Gastroesophageal sphincter (tissue), 4 donors: Measurements from ENCODE around the gene SSC5D. TPM values are rescaled to one million over a fixed set of nuclear protein-coding genes. Genes with fewer than 3 reads are reported as not detected.

Source experiments
- ATAC-seq: fragments of 150-250 bp; one replicate; pipeline ENCODE4 v1.9.1; 2016; ENCODE audit warnings: mild to moderate bottlenecking, moderate library complexity
- H3K27ac ChIP-seq, 4 donors: fragments of 200-600 bp; sonication (generic) in 3 of 4; 1 replicate in 3 of 4; 2 replicates in 1 of 4; pipeline ENCODE4 v1.5.1; 2016 to 2019
- H3K27me3 ChIP-seq: fragments of 200-600 bp; sonication (generic); one replicate; pipeline ENCODE4 v1.5.1; 2019
- H3K36me3 ChIP-seq, 2 donors: fragments of 200-600 bp; sonication (generic); one replicate each; pipeline ENCODE4 v1.5.1; 2019; ENCODE audit warnings: control low read depth in 1 of 2
- H3K4me1 ChIP-seq, 3 donors: fragments of 200-600 bp; sonication (generic); 1 replicate in 2 of 3; 2 replicates in 1 of 3; pipeline ENCODE4 v1.5.1; 2016 to 2019; ENCODE audit warnings: control low read depth in 2 of 3
- H3K4me3 ChIP-seq, 2 donors: fragments of 200-600 bp; sonication (generic); one replicate each; pipeline ENCODE4 v1.5.1; 2019; ENCODE audit warnings: mild to moderate bottlenecking in 1 of 2, moderate library complexity in 1 of 2
- H3K9me3 ChIP-seq, 3 donors: fragments of 200-600 bp; sonication (generic); one replicate each; pipeline ENCODE4 v1.5.1; 2017 to 2019; ENCODE audit warnings: control low read depth in 2 of 3
- CTCF ChIP-seq, 4 experiments: fragments of 200-600 bp in 2 of 4; fragments of 450-650 bp in 2 of 4; sonication (generic) in 1 of 4; IDR thresholded peaks; one replicate each; pipeline ENCODE4 v1.5.1; 2017 to 2019; ENCODE audit warnings: antibody characterized with exemption in 4 of 4, mild to moderate bottlenecking in 2 of 4, moderate library complexity in 2 of 4
- EP300 ChIP-seq: sonication (generic); formaldehyde crosslinking; IDR thresholded peaks from one replicate; pipeline ENCODE4 v1.6.1; 2017; ENCODE audit warnings: antibody characterized with exemption, mild to moderate bottlenecking
- POLR2A ChIP-seq, 2 donors: fragments of 450-650 bp; IDR thresholded peaks; one replicate each; pipeline ENCODE4 v1.6.1; 2017; ENCODE audit warnings: antibody characterized with exemption in 2 of 2, mild to moderate bottlenecking in 2 of 2, moderate library complexity in 1 of 2
- POLR2AphosphoS5 ChIP-seq: sonication (generic); formaldehyde crosslinking; IDR thresholded peaks from one replicate; pipeline ENCODE4 v1.6.1; 2017; ENCODE audit warnings: antibody characterized with exemption
- WGBS, 2 donors: methylation state at CpG; one replicate each; pipeline ENCODE4 v1.1.5; 2018; ENCODE audit warnings: low coverage in 1 of 2; 5-methylcytosine and 5-hydroxymethylcytosine counted together
- total RNA-seq, 4 donors: library from RNA; depleted of rRNA; stranded (reverse); fragments of >200 nt; gene quantifications; one replicate each; pipeline ENCODE4 v1.1.0, GENCODE V29; 2016

The SSC5D gene
- total RNA-seq, 4 donors from 2014 or later: 6.3 to 39.2 (median 23.5) TPM

GRCh38 chr19:55460670-55461258 is 27.5 kb upstream of the SSC5D start:
- peaks cover 0 to 14% of the 10 kb centered on the region in 2 donors for H3K36me3 ChIP-seq
- H3K9me3 ChIP-seq: no peaks in the 10 kb centered on the region
- peak overlapping the region; percentile 68 to 96 (median 92) for H3K27ac ChIP-seq
- peak; percentile 69 for ATAC-seq
- H3K4me1 ChIP-seq: peaks cover 0 to 46% (median 5%) of the 10 kb centered on the region in 3 donors
- H3K27me3 ChIP-seq: no peaks in the 10 kb centered on the region
- TF ChIP-seq POLR2AphosphoS5 (no peak), CTCF (IDR thresholded peaks at IDR 0.05) (no peak), POLR2A (IDR thresholded peaks at IDR 0.05) (no peak), EP300 (no peak)
- peak overlapping the region; percentile 56 to 73 for H3K4me3 ChIP-seq
- 3 to 5% methylated on average over 7 to 21 of the region's 24 CpGs for WGBS, 2 donors

- H3K36me3 ChIP-seq: peaks cover 0 to 7% of the 10 kb centered on the region in 2 donors
- H3K4me3 ChIP-seq: peak within 1 kb of the TSS; percentile 56 to 73
- H3K27me3 ChIP-seq: no peaks in the 10 kb centered on the region
- peak within 1 kb of the TSS; percentile 68 to 96 (median 92) for H3K27ac ChIP-seq
- H3K4me1 ChIP-seq: peaks cover 0 to 46% (median 5%) of the 10 kb centered on the region in 3 donors
- TF ChIP-seq POLR2A (IDR thresholded peaks at IDR 0.05) (peak; percentile 57 to 68), CTCF (IDR thresholded peaks at IDR 0.05) (peak in 1 of 4 experiments; percentile 2), EP300 (no peak), POLR2AphosphoS5 (peak; percentile 54)
- peak; percentile 97 for ATAC-seq
- no peaks in the 10 kb centered on the region for H3K9me3 ChIP-seq
- 0% methylated on average over 2 of the region's 54 CpGs; no CpG with 5 or more reads in 1 of the 2 donors for WGBS, 2 donors
Measured at GRCh38 chr19:55461259-55461973, 26.8 kb upstream of the SSC5D start, which contains the start of gene ISOC2. TSS of gene ISOC2 (minus strand) at chr19:55461642. CDS start at chr19:55456486, 5,156 bp downstream.

- 12 to 16% methylated on average over 14 to 21 of the region's 27 CpGs for WGBS, 2 donors
- Histone ChIP-seq H3K36me3 (peaks cover 0 to 1% of the 10 kb centered on the region in 2 donors), H3K27ac (peak overlapping the region; percentile 47 to 93 (median 86)), H3K4me1 (peaks cover 0 to 46% (median 5%) of the 10 kb centered on the region in 3 donors), H3K9me3 (no peaks in the 10 kb centered on the region), H3K4me3 (peak overlapping the region; percentile 42 to 73), H3K27me3 (no peaks in the 10 kb centered on the region)
- TF ChIP-seq POLR2AphosphoS5: no peak
- no peak for TF ChIP-seq EP300
- no peak for TF ChIP-seq CTCF (IDR thresholded peaks at IDR 0.05)
- peak in 1 of 2 donors; percentile 36 for TF ChIP-seq POLR2A (IDR thresholded peaks at IDR 0.05)
- ATAC-seq: no peak
Measured at GRCh38 chr19:55461974-55462626, 26.1 kb upstream of the SSC5D start.

- Histone ChIP-seq H3K4me1 (peaks cover 0 to 53% (median 5%) of the 10 kb centered on the region in 3 donors), H3K27ac (no peak overlapping the region), H3K36me3 (no peaks in the 10 kb centered on the region), H3K4me3 (no peak overlapping the region), H3K27me3 (no peaks in the 10 kb centered on the region), H3K9me3 (no peaks in the 10 kb centered on the region)
- TF ChIP-seq POLR2A (IDR thresholded peaks at IDR 0.05): no peak
- no peak for TF ChIP-seq POLR2AphosphoS5
- no peak for TF ChIP-seq EP300
- no peak for TF ChIP-seq CTCF (IDR thresholded peaks at IDR 0.05)
- no peak for ATAC-seq
- 80 to 100% methylated on average over 5 to 11 of the region's 11 CpGs for WGBS, 2 donors
Measured at GRCh38 chr19:55462722-55463121, 25.5 kb upstream of the SSC5D start.
